K562 (cell line): ENCODE data around the gene ARHGAP23. TPM values are rescaled to one million over a fixed set of nuclear protein-coding genes. Genes with fewer than 3 reads are reported as not detected.

Experiments
- ATAC-seq: fragments of 200-7000 bp; cut with Tn5 transposase; 3 replicates; pipeline ENCODE4 v1.9.1; 2020; ENCODE audit warnings: moderate library complexity
- BruUV-seq: library from RNA; stranded (reverse); fragments of 400-500 nt; replicated peaks from 2 replicates; lab custom pipeline; 2021; lab: Mats Ljungman, UMichigan
- CTCF ChIA-PET: fragments of 300-600 bp; formaldehyde crosslinking; extraction: SDS; loops from one replicate; lab custom pipeline; 2021; ENCODE audit warnings: low intra/inter-chr PET ratio; lab: Yijun Ruan, JAX
- POLR2A ChIA-PET: fragments of 300-600, 350-650 bp; sonication (Branson Sonifier 250); formaldehyde crosslinking; extraction: SDS; loops from one replicate; lab custom pipeline; 2021; ENCODE audit warnings: antibody characterized with exemption, inconsistent platforms; lab: Yijun Ruan, JAX
- DNase-seq, 4 experiments: peaks; one replicate each; pipeline versions ENCODE4 v3.0.0 to v3.0.0-alpha.2; 2011 to 2018; ENCODE audit warnings: low spot score in 3 of 4, mixed read lengths in 3 of 4; ENCODE audit errors: extremely low read depth in 1 of 4
- FAIRE-seq: peaks from 2 replicates; lab custom pipeline; 2011; peaks lifted over from hg19 to GRCh38; lab: Jason Lieb, UNC
- H2AFZ ChIP-seq: 2 replicates; pipeline ENCODE4 v1.6.0; 2011; ENCODE audit warnings: low read depth, low read length, control low read depth, inconsistent platforms
- H3K27ac ChIP-seq: fragments of 200-600 bp; 3 replicates; pipeline ENCODE4 v1.8.0; 2011; ENCODE audit warnings: low read depth, mild to moderate bottlenecking, control low read depth, inconsistent platforms, low read length, moderate library complexity, mixed read lengths; ENCODE audit errors: extremely low read depth
- H3K27me3 ChIP-seq, 2 experiments: fragments of 300-600 bp in 1 of 2; 2 replicates in 1 of 2; 3 replicates in 1 of 2; pipeline versions ENCODE4 v1.6.0 to v1.8.0; 2011; ENCODE audit warnings: inconsistent platforms in 2 of 2, low read length in 2 of 2, mild to moderate bottlenecking in 1 of 2, mixed read lengths in 1 of 2, moderate library complexity in 1 of 2; ENCODE audit not compliant: control insufficient read depth in 2 of 2, insufficient read depth in 2 of 2
- H3K36me3 ChIP-seq: fragments of 300-600 bp; 3 replicates; pipeline ENCODE4 v1.8.0; 2011; ENCODE audit warnings: mild to moderate bottlenecking, low read length, inconsistent platforms; ENCODE audit not compliant: control insufficient read depth, insufficient read depth
- H3K4me1 ChIP-seq, 2 experiments: fragments of 200-600 bp in 1 of 2; replicated peaks in 1 of 2; 2 replicates in 1 of 2; 3 replicates in 1 of 2; pipeline versions ENCODE4 v1.5.1 to v1.8.0; 2011; ENCODE audit warnings: inconsistent platforms in 2 of 2, low read length in 2 of 2, mild to moderate bottlenecking in 1 of 2, mixed read lengths in 1 of 2, moderate library complexity in 1 of 2; ENCODE audit not compliant: control insufficient read depth in 2 of 2, insufficient read depth in 2 of 2
- H3K4me2 ChIP-seq: 2 replicates; pipeline ENCODE4 v1.6.1; 2011; ENCODE audit warnings: low read length, control low read depth, inconsistent platforms, mixed read lengths; ENCODE audit not compliant: insufficient read depth
- H3K4me3 ChIP-seq: fragments of 200-600 bp; sonication (generic), shearing (Covaris generic); 2 replicates; pipeline ENCODE4 v1.5.1; 2016; ENCODE audit warnings: control low read depth, inconsistent platforms
- H3K79me2 ChIP-seq: fragments of 200-600 bp; 3 replicates; pipeline ENCODE4 v1.8.0; 2011; ENCODE audit warnings: low read length, inconsistent platforms; ENCODE audit not compliant: control insufficient read depth, insufficient read depth
- H3K9ac ChIP-seq, 2 experiments: 2 replicates each; pipeline versions ENCODE4 v1.6.0 to v1.6.1; 2011; ENCODE audit warnings: low read depth in 2 of 2, low read length in 2 of 2, control low read depth in 1 of 2, inconsistent platforms in 1 of 2, mild to moderate bottlenecking in 1 of 2, mixed read lengths in 1 of 2; ENCODE audit not compliant: insufficient read depth in 1 of 2
- H3K9me1 ChIP-seq: one replicate; pipeline ENCODE4 v1.6.0; 2011; ENCODE audit warnings: inconsistent platforms, mild to moderate bottlenecking, low read length, moderate library complexity; ENCODE audit not compliant: control insufficient read depth, insufficient read depth
- H3K9me3 ChIP-seq: replicated peaks from 2 replicates; pipeline ENCODE4 v1.5.1; 2011; ENCODE audit warnings: low read depth, low read length, inconsistent platforms; ENCODE audit not compliant: control insufficient read depth, insufficient read depth
- H4K20me1 ChIP-seq: replicated peaks from 2 replicates; pipeline ENCODE4 v1.6.1; 2011; ENCODE audit warnings: low read length, inconsistent platforms, mixed read lengths; ENCODE audit not compliant: control insufficient read depth, insufficient read depth
- NEUROD1 ChIP-seq: fragments of 150-350 bp; IDR thresholded peaks from 2 replicates; pipeline ENCODE4 v1.6.1; 2014; ENCODE audit warnings: borderline replicate concordance, low read length, low read depth; ENCODE audit not compliant: partially characterized antibody
- RNF2 ChIP-seq: sonication (generic); IDR thresholded peaks from 2 replicates; pipeline ENCODE4 v1.6.1; 2016
- ZNF324 ChIP-seq: fragments of 250-450 bp; sonication (Bioruptor Pico); IDR thresholded peaks from 2 replicates; pipeline ENCODE4 v1.4.0; 2020; ENCODE audit warnings: mild to moderate bottlenecking
- ZNF347 ChIP-seq: fragments of 450-650 bp; formaldehyde crosslinking; IDR thresholded peaks from 2 replicates; pipeline ENCODE4 v1.4.0; 2020; ENCODE audit warnings: low read depth, mild to moderate bottlenecking, moderate library complexity
- WGBS: fragments of 100-300 bp; shearing (Covaris generic); methylation state at CpG from one replicate; pipeline ENCODE4 v1.1.6; 2016; ENCODE audit warnings: low coverage, mixed read lengths; ENCODE audit not compliant: insufficient coverage; ENCODE audit errors: missing lambda C conversion rate; 5-methylcytosine and 5-hydroxymethylcytosine counted together
- in situ Hi-C: fragments of 300-500 bp; cut with MboI; formaldehyde crosslinking; loops from 4 replicates; pipeline ENCODE4 v1.15.0; 2018; ENCODE audit warnings: inconsistent platforms, mixed read lengths
- intact Hi-C: fragments of 100-400 bp; cut with micrococcal nuclease; formaldehyde crosslinking; loops from 2 replicates; pipeline ENCODE4 v1.14.2; 2022
- polyA plus RNA-seq, 8 experiments: library from polyadenylated mRNA; depleted of rRNA in 4 of 8; stranded (reverse) in 5 of 8; unstranded in 3 of 8; fragments of >200 nt; fragmentation: Nextera tagmentation in 2 of 8; fragmentation: Illumina TruSeq in 1 of 8; extraction: Ambion mirVana in 2 of 8; extraction: Trizol in 1 of 8; gene quantifications; 2 replicates each; pipeline versions ENCODE4 v1.2.1 to v1.2.3, GENCODE V29; 2011 to 2014; ENCODE audit warnings: inconsistent platforms in 1 of 8, missing spikeins in 1 of 8
- total RNA-seq, 7 experiments: library from RNA; depleted of rRNA in 6 of 7; stranded (reverse); fragments of >200 nt in 6 of 7; fragmentation: Illumina TruSeq in 2 of 7; extraction: Trizol in 2 of 7; gene quantifications; 2 replicates each; pipeline versions ENCODE4 v1.2.1 to v1.2.3, GENCODE V29; 2011 to 2021; ENCODE audit warnings: low replicate concordance in 1 of 7

ARHGAP23 gene
- total and polyA plus RNA-seq, 9 of the 15 experiments (the other 6 are each of a cell fraction or from before 2014, with no cell fraction given), result 0.01 to 2.7 (median 0.70) TPM

- no peak for DNase-seq
- no peak for FAIRE-seq
- H3K4me1 ChIP-seq, result peaks cover 0 to 17% of the 10 kb centered on the region in 2 experiments; a peak in 2 of 5 replicates
- H3K9me1 ChIP-seq, result no peaks in the 10 kb centered on the region
- TF ChIP-seq ZNF324 (CRISPR knock-in tag), result no peak
- no peak for TF ChIP-seq NEUROD1
- TF ChIP-seq ZNF347, result no peak
- no peak for TF ChIP-seq RNF2
- no peaks in the 10 kb centered on the region for H3K79me2 ChIP-seq
- H3K9me3 ChIP-seq, result no peaks in the 10 kb centered on the region
- no peak overlapping the region; the same call in 1 of the 2 replicates for H3K4me2 ChIP-seq
- intact Hi-C loops, result no loop called here
- no peak overlapping the region; a peak in 1 of 4 replicates for H3K9ac ChIP-seq
- H3K4me3 ChIP-seq, result no peak overlapping the region
- no peaks in the 10 kb centered on the region for H3K36me3 ChIP-seq
- ATAC-seq, result no peak
- BruUV-seq, result no TSS peak
- ChIA-PET POLR2A (interaction anchor here (1.1 kb wide), 1 partner anchor 60 kb away, joined by 3 read pairs; no protein-coding TSS in a partner anchor), CTCF (no interaction called here)
- in situ Hi-C loops, result no loop called here
- H2AFZ ChIP-seq, result no peak overlapping the region
- peaks cover 9% of the 10 kb centered on the region; the same call in 1 of the 2 replicates for H4K20me1 ChIP-seq
- H3K27ac ChIP-seq, result no peak overlapping the region
- WGBS, result 36% methylated on average over 29 of the region's 56 CpGs
- H3K27me3 ChIP-seq, result peaks cover 4 to 33% of the 10 kb centered on the region in 2 experiments; a peak in 4 of 5 replicates
Measured at GRCh38 chr17:38428643-38429371, 543 bp downstream of the ARHGAP23 start.
